Transverse colon (tissue), 4 donors: ENCODE results near the gene NUDT9.

ENCODE experiments used
- CTCF ChIP-seq, 5 experiments: fragments of 200-600 bp in 3 of 5; fragments of 450-650 bp in 2 of 5; sonication (generic) in 3 of 5; IDR thresholded peaks; 1 replicate in 2 of 5; 2 replicates in 3 of 5; pipeline ENCODE4 v1.5.1; 2016 to 2017; ENCODE audit warnings: antibody characterized with exemption in 5 of 5, inconsistent platforms in 3 of 5, mild to moderate bottlenecking in 2 of 5, moderate library complexity in 1 of 5
- EP300 ChIP-seq: sonication (generic); formaldehyde crosslinking; IDR thresholded peaks from one replicate; pipeline ENCODE4 v1.6.1; 2017; ENCODE audit warnings: antibody characterized with exemption, low read depth
- POLR2A ChIP-seq: fragments of 450-650 bp; IDR thresholded peaks from one replicate; pipeline ENCODE4 v1.6.1; 2016; ENCODE audit warnings: antibody characterized with exemption, mild to moderate bottlenecking, moderate library complexity
- POLR2AphosphoS5 ChIP-seq, 3 donors: sonication (generic); formaldehyde crosslinking; IDR thresholded peaks; one replicate each; pipeline ENCODE4 v1.6.1; 2016; ENCODE audit warnings: antibody characterized with exemption in 3 of 3

GRCh38 chr4:87478732-87479250, 56.4 kb downstream of the NUDT9 start:
- TF ChIP-seq CTCF (IDR thresholded peaks at IDR 0.05) = no peak
- TF ChIP-seq EP300 = no peak
- no peak for TF ChIP-seq POLR2A
- TF ChIP-seq POLR2AphosphoS5 (IDR thresholded peaks at IDR 0.05) = no peak
